Activated naive CD8-positive, alpha-beta T cell treated with anti-CD3 and anti-CD28 coated beads, Interleukin-2, amount 10 ng/mL, durations not matched to agents 7 days and 5 days (primary cell): Measurements from ENCODE around the gene SCYGR2. TPM values are rescaled to one million over a fixed set of nuclear protein-coding genes. Genes with fewer than 3 reads are reported as not detected.

ENCODE experiments used
- ATAC-seq: fragments of 150-1000 bp; cut with Tn5 transposase; one replicate; pipeline ENCODE4 v1.10.0; 2021; ENCODE audit warnings: low read depth, moderate library complexity
- POLR2A ChIA-PET: fragments of 350-600 bp; sonication (Branson Sonifier 250); formaldehyde crosslinking; loops from one replicate; lab custom pipeline; 2021; ENCODE audit warnings: antibody characterized with exemption; lab: Charles Lee
- DNase-seq: peaks from one replicate; pipeline ENCODE4 v3.0.0; 2021
- H3K27ac Mint-ChIP-seq: one replicate; pipeline ENCODE4 v1.8.0; 2022; ENCODE audit warnings: mild to moderate bottlenecking, mixed read lengths
- H3K27me3 Mint-ChIP-seq: one replicate; pipeline ENCODE4 v1.8.0; 2022; ENCODE audit warnings: mild to moderate bottlenecking, moderate library complexity, mixed read lengths
- H3K36me3 Mint-ChIP-seq: one replicate; pipeline ENCODE4 v1.8.0; 2021; ENCODE audit warnings: mild to moderate bottlenecking, mixed read lengths
- H3K4me1 Mint-ChIP-seq: one replicate; pipeline ENCODE4 v1.8.0; 2021; ENCODE audit warnings: mixed read lengths
- H3K4me3 Mint-ChIP-seq: one replicate; pipeline ENCODE4 v1.8.0; 2022; ENCODE audit warnings: mild to moderate bottlenecking, moderate library complexity, mixed read lengths
- H3K9me3 Mint-ChIP-seq: one replicate; pipeline ENCODE4 v1.8.0; 2021; ENCODE audit warnings: mixed read lengths
- total RNA-seq, 2 experiments: library from RNA; stranded (reverse); gene quantifications; one replicate each; pipeline ENCODE4 v1.2.3, GENCODE V29; 2021

Gene SCYGR2
- total RNA-seq, 2 experiments from 2014 or later: not detected

DNA sequence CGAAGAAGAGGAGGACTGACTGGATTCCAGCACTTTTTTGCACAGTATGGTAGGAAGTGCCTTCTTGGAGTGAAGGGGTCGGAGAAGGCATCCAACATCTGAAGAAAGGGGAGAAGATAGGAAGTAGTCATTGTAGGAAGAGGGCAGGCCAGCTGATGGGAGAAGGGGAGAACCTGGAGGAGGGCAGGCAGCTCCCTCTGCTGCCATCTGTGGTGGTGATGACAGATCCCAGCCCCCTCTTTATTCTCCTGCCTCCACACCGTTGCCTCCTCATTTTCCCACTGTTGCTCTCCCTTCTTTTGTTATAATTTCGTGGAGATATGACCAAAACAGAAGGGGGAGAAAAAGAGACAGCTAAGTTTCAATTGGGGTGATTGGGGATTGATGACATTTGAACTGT lies 2.9 kb upstream of the SCYGR2 start:
- POLR2A ChIA-PET: no interaction called here
- no peak overlapping the region for H3K27ac Mint-ChIP-seq
- H3K9me3 Mint-ChIP-seq: peaks cover 2% of the 10 kb centered on the region
- ATAC-seq (no peak), DNase-seq (no peak)
- H3K4me3 Mint-ChIP-seq: no peak overlapping the region
- peaks cover 9% of the 10 kb centered on the region for H3K4me1 Mint-ChIP-seq
- H3K27me3 Mint-ChIP-seq: peaks cover 28% of the 10 kb centered on the region
- no peaks in the 10 kb centered on the region for H3K36me3 Mint-ChIP-seq

DNA sequence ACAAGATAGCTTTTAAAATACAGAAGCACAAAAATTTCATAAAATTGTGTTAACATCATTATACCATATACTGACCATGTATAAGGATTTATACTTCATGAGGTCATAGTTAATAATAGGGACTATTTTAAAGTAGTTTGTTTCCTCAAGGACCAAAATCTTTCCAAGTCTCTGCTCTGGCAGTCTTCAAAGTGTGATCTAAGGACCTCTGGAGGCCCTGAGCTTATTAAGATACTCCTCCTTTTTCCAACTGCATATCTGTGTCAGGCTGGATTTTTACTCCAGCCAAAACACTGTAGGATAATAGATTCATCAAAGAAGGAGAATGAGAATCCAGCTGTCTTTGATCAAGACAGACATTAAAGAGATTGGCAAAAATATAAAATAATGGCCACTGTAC lies 1.7 kb upstream of the SCYGR2 start:
- POLR2A ChIA-PET: no interaction called here
- peaks cover 2% of the 10 kb centered on the region for H3K9me3 Mint-ChIP-seq
- H3K27me3 Mint-ChIP-seq: peaks cover 25% of the 10 kb centered on the region
- H3K4me3 Mint-ChIP-seq: no peak overlapping the region
- H3K36me3 Mint-ChIP-seq: no peaks in the 10 kb centered on the region
- peaks cover 9% of the 10 kb centered on the region for H3K4me1 Mint-ChIP-seq
- no peak overlapping the region for H3K27ac Mint-ChIP-seq
- ATAC-seq: no peak
- no peak for DNase-seq

DNA sequence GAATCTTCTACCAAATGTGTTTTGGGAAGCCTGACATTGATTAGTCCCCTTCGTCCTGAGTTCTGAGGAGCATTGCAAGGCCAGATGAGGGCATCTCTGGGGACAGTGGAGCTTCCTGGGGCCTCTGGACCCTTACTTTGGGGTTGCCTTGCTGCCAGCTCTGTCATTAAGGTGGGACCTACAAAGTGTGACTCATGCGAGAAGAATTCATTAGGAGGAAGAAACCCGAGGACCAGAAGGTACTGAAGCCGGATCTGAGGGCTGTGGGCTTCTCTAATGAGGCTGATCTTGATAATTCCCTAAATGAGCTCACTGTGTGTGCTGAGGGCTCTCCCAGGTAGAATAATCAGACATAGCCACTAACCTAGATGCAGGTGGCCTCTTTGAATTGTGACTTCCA lies 695 bp upstream of the SCYGR2 start:
- peaks cover 30% of the 10 kb centered on the region for H3K27me3 Mint-ChIP-seq
- peaks cover 2% of the 10 kb centered on the region for H3K9me3 Mint-ChIP-seq
- H3K36me3 Mint-ChIP-seq: no peaks in the 10 kb centered on the region
- H3K27ac Mint-ChIP-seq: no peak overlapping the region
- ATAC-seq (no peak), DNase-seq (no peak)
- POLR2A ChIA-PET: no interaction called here
- H3K4me1 Mint-ChIP-seq: peaks cover 4% of the 10 kb centered on the region
- H3K4me3 Mint-ChIP-seq: no peak overlapping the region

DNA sequence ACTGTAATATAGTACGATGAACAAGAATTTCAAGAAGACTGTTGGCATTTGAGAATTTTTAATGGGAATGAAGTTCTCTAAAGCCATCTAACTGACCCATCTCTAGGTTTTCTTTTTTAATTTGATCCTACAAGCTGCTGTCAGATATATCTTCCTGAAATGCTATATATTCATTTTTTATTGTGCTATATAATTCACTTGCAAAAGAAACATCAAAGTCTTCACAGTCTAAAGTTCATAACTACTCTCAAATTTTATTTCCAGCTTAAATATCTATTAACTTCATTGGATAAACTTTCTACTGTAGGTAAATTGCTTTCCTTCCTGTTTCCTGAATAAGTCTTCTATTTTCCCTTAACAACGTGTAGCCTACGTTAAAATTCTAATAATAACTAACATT lies 3.7 kb downstream of the SCYGR2 start:
- H3K27me3 Mint-ChIP-seq: peaks cover 41% of the 10 kb centered on the region
- DNase-seq: no peak
- H3K4me1 Mint-ChIP-seq: no peaks in the 10 kb centered on the region
- ATAC-seq: no peak
- no peaks in the 10 kb centered on the region for H3K36me3 Mint-ChIP-seq
- POLR2A ChIA-PET: no interaction called here
- H3K27ac Mint-ChIP-seq: no peak overlapping the region
- H3K9me3 Mint-ChIP-seq: no peaks in the 10 kb centered on the region
- no peak overlapping the region for H3K4me3 Mint-ChIP-seq

DNA sequence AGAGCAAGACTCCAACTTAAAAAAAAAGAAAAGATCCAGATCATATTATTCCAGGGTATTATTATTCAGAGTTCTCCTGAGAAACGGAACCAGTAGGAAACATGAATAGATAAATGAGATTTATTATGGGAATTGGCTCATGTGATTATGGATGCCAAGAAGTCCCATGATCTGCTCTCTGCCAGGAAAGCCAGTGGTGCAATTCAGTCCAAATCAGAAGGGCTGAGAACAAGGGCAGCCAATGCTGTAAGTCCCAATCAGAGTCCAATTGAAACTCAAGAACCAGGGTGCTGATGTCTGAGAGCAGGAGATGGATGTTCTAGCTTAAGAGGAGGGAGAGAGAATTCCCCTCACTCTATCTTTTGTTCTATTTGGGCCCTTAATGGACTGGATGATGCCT lies 7.8 kb downstream of the SCYGR2 start:
- peaks cover 11% of the 10 kb centered on the region for H3K4me1 Mint-ChIP-seq
- H3K9me3 Mint-ChIP-seq: no peaks in the 10 kb centered on the region
- H3K27ac Mint-ChIP-seq: no peak overlapping the region
- DNase-seq (no peak), ATAC-seq (no peak)
- H3K36me3 Mint-ChIP-seq: no peaks in the 10 kb centered on the region
- POLR2A ChIA-PET: no interaction called here
- no peak overlapping the region for H3K4me3 Mint-ChIP-seq
- peaks cover 61% of the 10 kb centered on the region for H3K27me3 Mint-ChIP-seq

DNA sequence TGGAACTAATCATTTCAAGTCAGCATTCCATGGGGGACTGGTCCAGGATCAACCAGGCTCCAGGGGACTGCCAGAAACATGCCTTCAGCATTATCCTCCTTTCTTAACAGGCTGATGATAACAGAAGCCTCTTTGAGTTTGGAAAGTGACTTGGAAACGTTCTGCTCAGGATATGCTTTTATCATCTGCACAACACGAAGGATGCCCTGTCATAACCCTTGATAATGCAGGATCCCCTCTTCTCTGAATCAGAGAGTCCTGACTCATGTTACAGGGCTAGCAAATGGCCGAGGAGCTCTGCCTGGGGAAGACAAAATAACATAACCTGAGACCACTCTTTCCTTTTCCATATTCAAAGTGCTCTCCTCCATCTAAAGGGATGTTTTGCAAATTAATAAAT lies 9.2 kb downstream of the SCYGR2 start:
- no peaks in the 10 kb centered on the region for H3K36me3 Mint-ChIP-seq
- peaks cover 11% of the 10 kb centered on the region for H3K4me1 Mint-ChIP-seq
- H3K27ac Mint-ChIP-seq: no peak overlapping the region
- no peaks in the 10 kb centered on the region for H3K9me3 Mint-ChIP-seq
- peaks cover 66% of the 10 kb centered on the region for H3K27me3 Mint-ChIP-seq
- ATAC-seq (no peak), DNase-seq (no peak)
- POLR2A ChIA-PET: no interaction called here
- H3K4me3 Mint-ChIP-seq: no peak overlapping the region

DNA sequence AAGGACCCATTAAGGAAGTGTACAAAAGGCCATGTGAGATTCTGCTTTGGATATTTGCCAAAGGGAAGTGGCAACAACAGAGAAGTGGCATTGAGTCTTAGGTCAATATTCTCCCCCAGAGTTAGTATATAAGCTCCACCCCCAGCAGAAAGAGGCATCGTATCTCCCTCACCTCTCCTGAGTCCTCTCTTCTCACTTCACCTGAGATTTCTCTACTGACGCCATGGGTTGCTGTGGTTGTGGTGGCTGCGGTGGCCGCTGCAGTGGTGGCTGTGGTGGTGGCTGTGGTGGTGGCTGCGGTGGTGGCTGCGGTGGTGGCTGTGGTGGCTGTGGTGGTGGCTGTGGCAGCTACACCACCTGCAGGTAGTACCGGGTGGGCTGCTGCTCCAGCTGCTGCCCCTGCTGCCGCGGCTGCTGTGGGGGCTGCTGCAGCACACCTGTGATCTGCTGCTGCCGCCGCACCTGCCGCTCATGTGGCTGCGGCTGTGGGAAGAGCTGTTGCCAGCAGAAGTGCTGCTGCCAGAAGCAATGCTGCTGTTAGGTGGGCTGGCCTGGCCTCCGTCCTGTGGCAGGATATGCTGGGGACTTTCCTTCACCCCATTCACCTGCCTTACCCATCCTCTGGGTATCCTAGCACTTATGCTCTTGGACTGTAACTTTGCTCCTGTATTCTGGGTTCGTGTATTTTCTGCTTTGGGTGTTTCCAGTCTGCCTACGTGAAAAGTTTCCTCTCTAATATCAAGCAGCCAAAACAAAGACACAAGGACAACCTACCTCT lies 10.1 kb downstream of the SCYGR2 start:
- Mint-ChIP-seq H3K27me3 (peaks cover 68% of the 10 kb centered on the region), H3K27ac (peak overlapping the region; percentile 42), H3K4me3 (peak overlapping the region; percentile 10), H3K9me3 (no peaks in the 10 kb centered on the region), H3K4me1 (peaks cover 11% of the 10 kb centered on the region), H3K36me3 (no peaks in the 10 kb centered on the region)
- no peak for ATAC-seq
- POLR2A ChIA-PET: no interaction called here
- peak; percentile 30 for DNase-seq

DNA sequence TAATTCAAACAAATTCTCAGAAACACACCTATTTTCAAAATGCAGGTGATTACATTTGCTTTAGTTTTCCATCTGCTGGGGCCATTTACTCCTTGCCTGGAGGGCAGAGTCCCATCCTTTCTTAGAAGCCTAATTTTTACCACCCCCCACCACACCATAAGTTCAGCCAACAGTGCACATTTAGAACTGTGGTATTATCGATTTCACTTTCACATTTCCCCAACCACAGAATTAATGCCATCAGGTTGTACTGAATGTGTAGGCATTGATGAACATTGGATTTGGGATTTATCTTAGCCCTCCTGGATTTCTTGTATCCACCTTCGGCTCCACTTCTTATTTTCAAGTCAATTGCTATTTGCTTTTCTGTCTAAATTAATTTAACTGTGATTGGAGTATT lies 11.4 kb downstream of the SCYGR2 start:
- ATAC-seq (no peak), DNase-seq (no peak)
- Mint-ChIP-seq H3K27ac (no peak overlapping the region), H3K4me3 (no peak overlapping the region), H3K9me3 (no peaks in the 10 kb centered on the region), H3K36me3 (no peaks in the 10 kb centered on the region), H3K4me1 (peaks cover 11% of the 10 kb centered on the region), H3K27me3 (peaks cover 61% of the 10 kb centered on the region)
- POLR2A ChIA-PET: no interaction called here

DNA sequence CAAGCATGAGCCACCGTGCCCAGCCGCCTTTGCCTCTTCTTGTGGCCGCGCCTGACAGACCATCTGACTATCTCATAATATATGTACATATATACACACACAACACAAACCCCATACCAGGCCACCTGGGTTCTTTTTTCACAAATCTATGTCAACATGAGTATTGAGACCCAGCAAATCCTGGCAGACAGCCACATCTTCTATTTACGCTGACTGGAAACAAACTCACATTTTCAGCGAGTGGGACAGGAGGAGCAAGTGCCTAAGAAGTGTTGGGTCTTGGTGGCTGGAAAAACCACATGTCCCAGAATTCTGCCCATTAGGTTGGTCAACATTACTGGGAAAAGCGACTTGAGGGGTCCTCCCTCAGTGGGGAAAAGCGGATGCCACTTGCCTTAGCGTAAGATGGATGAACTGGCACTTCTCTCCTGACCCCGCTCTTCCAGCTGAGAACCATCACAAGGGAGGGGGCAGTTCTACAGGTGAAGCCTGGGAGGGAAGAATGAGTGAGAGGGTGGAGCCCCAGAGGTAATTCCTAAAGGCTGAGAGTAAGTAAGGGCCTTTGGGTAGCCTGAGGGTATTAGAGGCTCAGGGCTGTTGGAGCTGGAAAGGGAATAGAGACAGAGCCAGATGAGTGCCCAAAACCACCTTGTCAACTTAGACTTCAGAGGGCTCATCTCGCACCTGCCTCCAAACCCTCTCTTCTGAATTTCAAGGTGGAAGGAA lies 14.0 kb downstream of the SCYGR2 start:
- H3K27me3 Mint-ChIP-seq: peaks cover 53% of the 10 kb centered on the region

DNA sequence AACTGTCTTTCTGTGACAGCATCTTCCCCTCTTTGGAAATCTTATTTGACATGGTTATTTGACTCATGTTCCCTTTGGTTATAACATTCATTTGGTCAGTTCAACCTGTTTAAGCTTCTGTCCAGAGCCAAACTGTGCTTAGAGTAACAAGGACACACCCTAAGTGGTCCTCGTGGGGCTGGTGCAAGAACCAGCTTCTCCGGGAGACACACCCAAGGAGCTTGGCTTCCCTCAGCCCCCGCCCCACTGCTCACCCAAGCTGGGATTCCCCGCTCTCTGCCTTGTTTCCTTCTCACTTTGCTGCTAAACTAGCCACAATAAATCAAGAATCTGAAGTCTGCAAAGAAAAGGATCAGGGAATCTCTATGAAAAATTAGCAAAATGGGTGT lies 14.6 kb downstream of the SCYGR2 start:
- H3K4me3 Mint-ChIP-seq: no peak overlapping the region
- DNase-seq (no peak), ATAC-seq (no peak)
- no peaks in the 10 kb centered on the region for H3K9me3 Mint-ChIP-seq
- H3K36me3 Mint-ChIP-seq: no peaks in the 10 kb centered on the region
- peaks cover 11% of the 10 kb centered on the region for H3K4me1 Mint-ChIP-seq
- H3K27me3 Mint-ChIP-seq: peaks cover 52% of the 10 kb centered on the region
- POLR2A ChIA-PET: no interaction called here
- no peak overlapping the region for H3K27ac Mint-ChIP-seq

More for the DNA sequence above, 14.0 kb downstream of the SCYGR2 start:
- POLR2A ChIA-PET: no interaction called here
- Mint-ChIP-seq H3K9me3 (no peaks in the 10 kb centered on the region), H3K4me3 (no peak overlapping the region), H3K36me3 (no peaks in the 10 kb centered on the region), H3K4me1 (peaks cover 11% of the 10 kb centered on the region), H3K27ac (no peak overlapping the region)
- DNase-seq (no peak), ATAC-seq (no peak)

DNA sequence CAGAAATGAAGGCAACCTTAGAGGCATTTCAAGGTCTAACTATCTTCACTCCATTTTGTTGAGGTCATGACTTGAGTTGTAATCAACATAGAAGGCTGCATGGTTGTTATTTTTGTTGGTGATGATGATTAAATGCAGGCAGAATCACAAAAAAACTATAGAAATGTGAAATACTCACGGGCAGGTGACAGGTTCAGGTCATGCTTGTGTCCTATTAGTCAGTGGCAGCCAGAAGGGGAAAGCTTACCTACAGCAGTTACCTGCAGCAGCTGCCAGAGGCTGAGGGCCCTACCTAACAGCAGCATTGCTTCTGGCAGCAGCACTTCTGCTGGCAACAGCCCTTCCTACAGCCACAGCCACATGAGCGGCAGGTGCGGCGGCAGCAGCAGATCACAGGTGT lies 15.6 kb downstream of the SCYGR2 start:
- H3K9me3 Mint-ChIP-seq: no peaks in the 10 kb centered on the region
- ATAC-seq: no peak
- H3K4me3 Mint-ChIP-seq: no peak overlapping the region
- H3K36me3 Mint-ChIP-seq: no peaks in the 10 kb centered on the region
- H3K27ac Mint-ChIP-seq: no peak overlapping the region
- peaks cover 50% of the 10 kb centered on the region for H3K27me3 Mint-ChIP-seq
- POLR2A ChIA-PET: no interaction called here
- peaks cover 2% of the 10 kb centered on the region for H3K4me1 Mint-ChIP-seq
- DNase-seq: no peak

DNA sequence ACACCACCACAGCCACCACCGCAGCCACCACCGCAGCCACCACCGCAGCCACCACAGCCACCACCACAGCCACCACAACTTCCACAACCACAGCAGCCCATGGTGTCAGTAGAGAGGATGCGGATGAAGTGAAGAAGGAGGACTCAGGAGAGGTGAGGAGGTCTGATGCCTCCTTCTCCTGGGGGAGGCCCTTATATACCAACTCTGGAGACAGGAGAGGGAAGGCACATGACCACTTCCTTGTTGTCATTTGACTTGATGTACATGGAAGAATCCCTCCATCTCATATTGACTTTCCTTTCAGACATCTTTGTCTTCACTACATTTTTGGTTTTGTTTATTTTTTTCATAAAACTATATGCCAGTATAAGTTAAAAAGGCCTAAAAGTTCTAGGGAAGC lies 16.0 kb downstream of the SCYGR2 start, which contains the start of gene SCYGR3:
Gene SCYGR3, minus strand, starts transcription at position 101 of the 400 bp plus-strand sequence. Its CDS starts 0 bp downstream, at position 101.
- H3K27ac Mint-ChIP-seq: no peak within 1 kb of the TSS
- H3K4me3 Mint-ChIP-seq: no peak within 1 kb of the TSS
- no peaks in the 10 kb centered on the region for H3K36me3 Mint-ChIP-seq
- H3K27me3 Mint-ChIP-seq: peaks cover 46% of the 10 kb centered on the region
- DNase-seq (no peak), ATAC-seq (no peak)
- peaks cover 2% of the 10 kb centered on the region for H3K4me1 Mint-ChIP-seq
- POLR2A ChIA-PET: no interaction called here
- no peaks in the 10 kb centered on the region for H3K9me3 Mint-ChIP-seq

DNA sequence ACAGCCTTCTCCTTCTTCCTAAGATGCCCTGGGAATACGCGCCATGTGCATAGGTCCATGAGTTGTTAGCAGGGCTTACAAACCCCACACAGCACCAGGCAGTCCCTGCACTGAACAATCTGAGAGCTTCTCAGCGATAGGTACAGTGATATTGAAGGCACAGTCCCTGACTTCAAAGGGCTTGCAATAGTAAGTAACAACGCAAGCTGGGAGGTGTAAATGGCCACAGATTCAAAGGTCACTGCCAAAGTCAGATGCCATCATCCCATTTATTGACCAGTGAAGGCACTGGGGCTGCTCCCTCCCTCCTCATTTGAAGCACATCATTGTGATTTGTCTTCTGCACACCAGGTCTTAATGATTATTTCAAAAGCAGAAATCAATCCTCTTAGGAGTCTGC lies 16.5 kb downstream of the SCYGR2 start:
- Mint-ChIP-seq H3K4me3 (no peak overlapping the region), H3K9me3 (no peaks in the 10 kb centered on the region), H3K4me1 (peaks cover under 1% of the 10 kb centered on the region), H3K27ac (no peak overlapping the region), H3K27me3 (peaks cover 43% of the 10 kb centered on the region), H3K36me3 (no peaks in the 10 kb centered on the region)
- ATAC-seq: no peak
- POLR2A ChIA-PET: no interaction called here
- DNase-seq: no peak

DNA sequence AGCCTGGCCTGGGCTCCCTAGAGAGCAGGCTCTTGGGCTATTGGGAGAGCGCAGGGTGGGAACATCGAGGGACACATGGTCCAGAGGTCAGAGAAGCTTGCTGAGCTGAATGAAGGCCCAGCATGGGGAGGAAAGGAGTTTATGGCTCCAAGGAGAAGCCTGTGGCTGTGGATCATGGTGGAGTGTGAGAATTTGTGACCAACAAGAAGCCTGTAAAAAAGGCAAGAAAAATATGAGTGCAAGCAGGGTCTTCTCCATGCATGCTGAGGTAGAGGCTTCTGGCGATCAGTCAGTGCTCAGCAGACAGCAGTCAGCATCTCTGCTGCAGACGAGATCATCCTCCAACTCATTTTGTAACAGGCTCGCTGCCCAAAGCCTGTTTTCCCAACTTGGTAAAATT lies 17.2 kb downstream of the SCYGR2 start:
- POLR2A ChIA-PET: no interaction called here
- Mint-ChIP-seq H3K4me3 (no peak overlapping the region), H3K4me1 (no peaks in the 10 kb centered on the region), H3K36me3 (no peaks in the 10 kb centered on the region), H3K9me3 (no peaks in the 10 kb centered on the region), H3K27me3 (peaks cover 39% of the 10 kb centered on the region), H3K27ac (no peak overlapping the region)
- DNase-seq (no peak), ATAC-seq (no peak)
